ENCODE data around the gene ELOB. TPM values are rescaled to one million over a fixed set of nuclear protein-coding genes. Genes with fewer than 3 reads are reported as not detected.

The ELOB gene
- total RNA-seq, 2 donors from 2014 or later: 269 to 518 TPM

GRCh38 chr16:2791174-2791573 lies 14.1 kb upstream of the ELOB start:
- DNase-seq (ENCODE audit: low spot score): no peak
- H3K27me3 ChIP-seq (replicated peaks; ENCODE audit: insufficient read depth): no peaks in the 10 kb centered on the region

GRCh38 chr16:2790631-2791030 lies 13.6 kb upstream of the ELOB start:
- Histone ChIP-seq H3K27me3 (replicated peaks; ENCODE audit: insufficient read depth) (peaks cover 1% of the 10 kb centered on the region), H3K4me3 (no peak overlapping the region)
- DNase-seq (ENCODE audit: low spot score): no peak

More at GRCh38 chr16:2791174-2791573, 14.1 kb upstream of the ELOB start:
- Histone ChIP-seq H3K27ac (no peak overlapping the region), H3K4me3 (no peak overlapping the region), H3K4me1 (ENCODE audit: control insufficient read depth in 1 of 2, low read depth in 2 of 2) (no peaks in the 10 kb centered on the region), H3K9me3 (no peaks in the 10 kb centered on the region), H3K36me3 (no peaks in the 10 kb centered on the region)
- no peak for ATAC-seq (ENCODE audit: insufficient number of reproducible peaks, low FRiP score, low read depth)
- no peak for TF ChIP-seq CTCF (IDR thresholded peaks at IDR 0.05)

GRCh38 chr16:2787961-2788360 lies 10.9 kb upstream of the ELOB start:
- Histone ChIP-seq H3K4me3 (no peak overlapping the region), H3K4me1 (ENCODE audit: control insufficient read depth in 1 of 2, low read depth in 2 of 2) (peaks cover 0 to 8% of the 10 kb centered on the region in 2 donors), H3K9me3 (no peaks in the 10 kb centered on the region), H3K27ac (no peak overlapping the region), H3K36me3 (no peaks in the 10 kb centered on the region), H3K27me3 (replicated peaks; ENCODE audit: insufficient read depth) (peaks cover 6% of the 10 kb centered on the region)
- no peak for DNase-seq (ENCODE audit: low spot score)
- no peak for ATAC-seq (ENCODE audit: insufficient number of reproducible peaks, low FRiP score, low read depth)
- TF ChIP-seq CTCF (IDR thresholded peaks at IDR 0.05): no peak

More at GRCh38 chr16:2790631-2791030, 13.6 kb upstream of the ELOB start:
- ATAC-seq (ENCODE audit: insufficient number of reproducible peaks, low FRiP score, low read depth): no peak
- Histone ChIP-seq H3K9me3 (no peaks in the 10 kb centered on the region), H3K27ac (no peak overlapping the region), H3K4me1 (ENCODE audit: control insufficient read depth in 1 of 2, low read depth in 2 of 2) (no peaks in the 10 kb centered on the region), H3K36me3 (no peaks in the 10 kb centered on the region)
- TF ChIP-seq CTCF (IDR thresholded peaks at IDR 0.05): no peak

GRCh38 chr16:2787406-2787805 lies 10.3 kb upstream of the ELOB start, which contains the start of gene PRSS33:
PRSS33 (minus strand) TSS chr16:2787560; CDS start chr16:2786547, 1,013 bp downstream.
- Histone ChIP-seq H3K36me3 (no peaks in the 10 kb centered on the region), H3K9me3 (no peaks in the 10 kb centered on the region), H3K4me1 (ENCODE audit: control insufficient read depth in 1 of 2, low read depth in 2 of 2) (peaks cover 0 to 8% of the 10 kb centered on the region in 2 donors), H3K27me3 (replicated peaks; ENCODE audit: insufficient read depth) (peaks cover 6% of the 10 kb centered on the region), H3K4me3 (no peak within 1 kb of the TSS), H3K27ac (no peak within 1 kb of the TSS)
- ATAC-seq (ENCODE audit: insufficient number of reproducible peaks, low FRiP score, low read depth): no peak
- TF ChIP-seq CTCF (IDR thresholded peaks at IDR 0.05): no peak
- no peak for DNase-seq (ENCODE audit: low spot score)

- Histone ChIP-seq H3K4me3 (no peak overlapping the region), H3K36me3 (no peaks in the 10 kb centered on the region), H3K9me3 (no peaks in the 10 kb centered on the region), H3K27me3 (replicated peaks; ENCODE audit: insufficient read depth) (peaks cover 6% of the 10 kb centered on the region), H3K27ac (no peak overlapping the region), H3K4me1 (ENCODE audit: control insufficient read depth in 1 of 2, low read depth in 2 of 2) (peaks cover 0 to 8% of the 10 kb centered on the region in 2 donors)
- TF ChIP-seq CTCF (IDR thresholded peaks at IDR 0.05): no peak
- no peak for DNase-seq (ENCODE audit: low spot score)
- no peak for ATAC-seq (ENCODE audit: insufficient number of reproducible peaks, low FRiP score, low read depth)
Measured at GRCh38 chr16:2786826-2787151, 9.7 kb upstream of the ELOB start.
